HG03066 (cell line): Measurements from ENCODE around the gene TRAM2.
"Not testable (repeated sequence)": the region's sequence is repeated elsewhere in the genome, so short reads cannot be mapped to it uniquely, and the experiment has no call there.

Experiments
- ATAC-seq: cut with Tn5 transposase; IDR thresholded peaks from one replicate; pipeline ENCODE4 v1.9.1; 2021; ENCODE audit warnings: low read depth; ENCODE audit not compliant: unreplicated experiment

TRAM2 gene

GRCh38 chr6:52497652-52498408 lies 79.0 kb downstream of the TRAM2 start:
- ATAC-seq, result peak; percentile 73

GRCh38 chr6:52496631-52497030 lies 80.2 kb downstream of the TRAM2 start:
- ATAC-seq, result no peak

DNA sequence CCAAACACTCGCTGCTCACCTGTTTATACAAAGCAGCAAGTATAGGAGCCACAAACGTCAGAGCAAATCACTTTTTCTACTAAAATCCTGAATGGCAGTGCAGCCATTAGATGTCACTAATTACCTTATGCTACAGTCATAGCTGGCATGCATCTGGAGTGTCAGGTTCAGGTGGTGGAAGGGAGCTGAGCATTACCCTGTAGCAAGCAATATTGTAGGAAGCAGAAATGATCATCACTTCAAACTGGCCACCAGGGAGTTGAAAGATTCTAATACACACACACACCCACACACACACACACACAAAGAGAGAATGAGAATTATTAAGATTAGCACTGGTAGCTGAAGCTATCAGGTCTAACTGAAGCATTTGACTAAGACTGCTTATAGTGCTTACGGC lies 80.9 kb downstream of the TRAM2 start:
- no peak for ATAC-seq

DNA sequence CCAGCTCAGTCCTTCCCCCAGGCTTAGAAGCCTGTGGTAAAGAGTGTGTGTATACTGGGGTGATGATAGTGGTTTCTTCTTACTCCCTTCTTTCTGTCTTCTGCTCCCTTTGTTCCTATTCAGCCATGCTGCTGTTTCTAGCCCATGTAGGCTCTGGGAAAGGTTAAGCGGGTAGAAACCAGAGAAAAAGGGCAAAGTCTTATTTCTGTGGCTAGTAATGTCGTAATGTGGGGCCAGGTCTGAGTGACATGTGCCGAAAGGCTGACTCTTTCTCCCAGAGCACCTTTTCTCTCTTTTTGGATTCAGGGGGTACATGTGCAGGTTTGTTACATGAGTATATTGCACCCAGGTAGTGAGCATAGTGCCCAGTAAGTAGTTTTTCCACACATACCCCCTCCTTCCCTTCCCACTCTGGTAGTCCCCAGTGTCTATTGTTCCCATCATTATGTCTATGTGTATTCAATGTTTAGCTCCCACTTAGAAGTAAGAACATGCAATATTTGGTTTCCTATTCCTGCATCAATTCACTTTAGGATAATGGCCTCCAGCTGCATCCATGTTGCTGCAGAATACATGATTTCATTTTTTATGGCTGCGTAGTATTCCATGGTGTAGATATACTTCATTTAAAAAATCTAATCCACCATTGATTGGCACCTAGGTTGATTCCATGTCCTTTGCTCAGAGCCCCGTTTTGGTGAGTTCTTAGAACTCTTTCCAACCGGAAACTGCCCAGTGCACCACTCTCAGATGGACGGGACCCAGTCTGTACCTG lies 82.4 kb downstream of the TRAM2 start:
- no peak for ATAC-seq

DNA sequence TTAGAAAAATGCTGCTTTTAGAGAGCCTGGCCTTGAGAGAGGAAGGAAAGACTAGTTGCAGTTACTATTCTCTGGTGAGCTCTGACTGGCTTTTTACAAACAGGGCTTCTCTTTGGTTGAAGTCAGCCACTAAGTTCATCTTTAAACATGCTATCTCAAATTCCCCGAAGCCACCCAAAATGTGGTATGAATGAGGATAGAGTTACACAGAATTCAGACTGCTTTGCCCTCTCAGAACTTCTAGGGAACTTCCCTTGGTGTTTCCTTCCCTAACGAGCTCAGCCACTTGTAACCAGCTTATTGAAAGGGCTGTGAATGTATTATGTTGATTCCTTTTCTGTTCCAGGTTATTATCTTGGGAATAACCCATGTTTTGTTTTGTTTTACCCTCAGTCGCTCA lies 83.2 kb downstream of the TRAM2 start:
- no peak for ATAC-seq

DNA sequence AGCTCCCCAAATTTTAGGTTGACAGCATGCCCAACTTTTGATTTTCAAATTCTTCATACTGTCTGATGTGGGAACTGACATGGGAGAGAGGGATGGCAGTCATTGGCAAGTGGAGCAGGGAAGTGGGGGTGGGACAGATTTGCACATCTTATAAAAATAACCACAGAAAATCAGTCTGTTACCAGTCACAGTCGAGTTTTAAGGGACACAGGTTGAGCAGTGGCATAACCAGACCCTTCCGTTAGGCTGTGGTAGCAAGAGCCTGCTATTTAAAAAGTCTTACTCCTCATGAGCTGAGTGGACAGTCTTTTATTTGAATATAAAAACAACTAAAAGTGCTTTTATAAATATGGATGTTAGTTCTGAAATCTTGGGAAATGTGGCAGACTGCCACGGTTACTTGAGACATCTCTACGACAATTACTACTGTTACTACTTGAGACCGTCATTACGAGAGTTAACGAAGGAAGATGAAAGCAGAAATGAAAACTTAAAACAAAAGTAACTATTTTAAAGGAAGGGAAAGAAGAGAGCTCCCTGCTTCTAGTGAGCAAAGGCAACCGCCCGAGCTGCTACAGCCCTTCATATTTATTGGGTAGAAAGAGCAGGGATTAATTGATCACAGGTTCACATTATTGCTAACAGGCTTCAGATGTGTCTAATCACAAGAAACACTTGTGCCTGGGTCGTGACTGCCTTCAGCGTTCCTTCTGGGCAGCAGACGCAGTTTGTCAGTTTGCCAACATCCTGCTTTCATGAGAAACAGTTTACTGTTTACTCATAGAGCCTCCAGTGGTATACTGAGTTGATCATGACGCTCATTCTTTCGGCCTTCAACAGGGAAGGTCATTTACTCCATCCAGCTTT lies 85.4 kb downstream of the TRAM2 start:
- peak; percentile 67 for ATAC-seq

GRCh38 chr6:52489881-52490280 lies 87.0 kb downstream of the TRAM2 start:
- no peak for ATAC-seq

GRCh38 chr6:52483671-52484003 lies 93.2 kb downstream of the TRAM2 start:
- ATAC-seq, result no peak

- ATAC-seq, result no peak
These were observed 93.8 kb downstream of the TRAM2 start for GRCh38 chr6:52482903-52483670.

DNA sequence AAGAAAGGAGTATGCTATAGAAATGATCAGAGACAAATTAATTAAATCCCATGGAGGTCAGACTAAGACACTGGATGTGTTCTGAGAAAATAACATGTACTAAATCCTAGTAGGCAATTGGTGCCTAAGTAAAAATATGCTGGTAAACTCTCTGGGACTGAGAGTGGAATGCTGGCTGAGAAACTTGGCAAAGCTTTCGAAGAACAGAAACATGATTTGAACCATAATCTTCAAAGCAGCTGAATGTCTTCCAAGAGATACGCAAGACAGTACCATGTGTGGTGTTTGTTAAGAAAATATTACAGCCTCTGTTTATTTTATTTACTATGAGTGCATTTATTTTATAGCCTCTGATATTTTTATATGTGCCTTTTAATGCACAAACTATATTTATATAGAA lies 101.6 kb downstream of the TRAM2 start:
- no peak for ATAC-seq

GRCh38 chr6:52474173-52474572 lies 102.7 kb downstream of the TRAM2 start:
- ATAC-seq, result no peak

DNA sequence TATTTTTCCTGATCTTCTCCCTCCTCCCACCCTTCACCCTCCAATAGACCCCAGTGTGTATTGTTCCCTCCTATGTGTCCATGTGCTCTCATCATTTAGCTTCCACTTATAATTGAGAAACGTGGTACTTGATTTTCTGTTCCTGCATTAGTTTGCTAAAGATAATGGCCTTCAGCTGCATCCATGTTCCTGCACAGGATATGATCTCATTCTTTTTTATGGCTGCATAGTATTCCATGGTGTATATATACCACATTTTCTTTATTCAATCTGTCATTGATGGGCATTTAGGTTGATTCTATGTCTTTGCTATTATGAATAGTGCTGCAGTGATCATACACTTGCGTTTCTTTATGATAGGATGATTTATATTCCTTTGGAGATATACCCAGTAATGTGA lies 115.7 kb downstream of the TRAM2 start:
- not testable (repeated sequence) for ATAC-seq

GRCh38 chr6:52457096-52457495 lies 119.8 kb downstream of the TRAM2 start:
- no peak for ATAC-seq

GRCh38 chr6:52454556-52454955 lies 122.3 kb downstream of the TRAM2 start:
- ATAC-seq, result no peak
